HTERT RPE-1 (cell line): ENCODE measurements around the gene SNED1.

Source experiments
- in situ Hi-C: fragments of 300-500 bp; cut with MboI; formaldehyde crosslinking; loops from 4 replicates; pipeline ENCODE4 v1.14.3; 2020; ENCODE audit warnings: low sequenced_read_pairs

The SNED1 gene

GRCh38 chr2:241003830-241004564 is 5.6 kb downstream of the SNED1 start:
- in situ Hi-C loops: no loop called here

GRCh38 chr2:241005569-241005968 is 7.2 kb downstream of the SNED1 start:
- in situ Hi-C loops: no loop called here

GRCh38 chr2:241006412-241006811 is 8.0 kb downstream of the SNED1 start:
- in situ Hi-C loops: no loop called here

GRCh38 chr2:241007111-241007510 is 8.7 kb downstream of the SNED1 start:
- in situ Hi-C loops: no loop called here

- in situ Hi-C loops: no loop called here
Measured at GRCh38 chr2:241007880-241008710, 9.7 kb downstream of the SNED1 start.

- in situ Hi-C loops: no loop called here
Measured at GRCh38 chr2:241008711-241009121, 10.3 kb downstream of the SNED1 start.

GRCh38 chr2:241009191-241009590 is 10.8 kb downstream of the SNED1 start:
- in situ Hi-C loops: no loop called here

GRCh38 chr2:241009601-241010530 is 11.4 kb downstream of the SNED1 start:
- in situ Hi-C loops: no loop called here

GRCh38 chr2:241010531-241011295 is 12.3 kb downstream of the SNED1 start:
- in situ Hi-C loops: no loop called here

- in situ Hi-C loops: no loop called here
Measured at GRCh38 chr2:241011296-241011600, 12.8 kb downstream of the SNED1 start.

- in situ Hi-C loops: no loop called here
Measured at GRCh38 chr2:241011751-241012510, 13.5 kb downstream of the SNED1 start.

- in situ Hi-C loops: no loop called here
Measured at GRCh38 chr2:241014224-241014623, 15.8 kb downstream of the SNED1 start.

GRCh38 chr2:241014764-241015163 is 16.3 kb downstream of the SNED1 start:
- in situ Hi-C loops: no loop called here

GRCh38 chr2:241015439-241015838 is 17.0 kb downstream of the SNED1 start:
- in situ Hi-C loops: no loop called here

- in situ Hi-C loops: no loop called here
Measured at GRCh38 chr2:241017228-241017940, 19.0 kb downstream of the SNED1 start.

- in situ Hi-C loops: no loop called here
Measured at GRCh38 chr2:241018051-241018891, 19.9 kb downstream of the SNED1 start.

GRCh38 chr2:241019441-241020139 is 21.2 kb downstream of the SNED1 start:
- in situ Hi-C loops: no loop called here

GRCh38 chr2:241020201-241020600 is 21.8 kb downstream of the SNED1 start:
- in situ Hi-C loops: no loop called here
